ENCODE data around the gene MGAT4A. TPM values are rescaled to one million over a fixed set of nuclear protein-coding genes. Genes with fewer than 3 reads are reported as not detected.

The MGAT4A gene
- total and polyA plus RNA-seq, 2 experiments from 2014 or later = 4.1 to 5.8 TPM

- no peak overlapping the region for H3K4me3 ChIP-seq
- H3K4me1 ChIP-seq (ENCODE audit: low read depth) = no peaks in the 10 kb centered on the region
- H3K9me3 ChIP-seq (ENCODE audit: low read depth) = no peaks in the 10 kb centered on the region
- TF ChIP-seq CTCF (IDR thresholded peaks at IDR 0.05; ENCODE audit: low read depth, low read length) = no peak
- no peak overlapping the region for H3K27ac ChIP-seq
- no peaks in the 10 kb centered on the region for H3K36me3 ChIP-seq
- H3K27me3 ChIP-seq = no peaks in the 10 kb centered on the region
- DNase-seq (ENCODE audit: low read depth in 1 of 2, low spot score in 1 of 2) = peak in 1 of 2 donors; percentile 90
Measured at GRCh38 chr2:98771721-98772524, 41.0 kb upstream of the MGAT4A start.

- no peak for DNase-seq (ENCODE audit: low read depth in 1 of 2, low spot score in 1 of 2)
- H3K4me1 ChIP-seq (ENCODE audit: low read depth) = no peaks in the 10 kb centered on the region
- H3K27me3 ChIP-seq = no peaks in the 10 kb centered on the region
- H3K9me3 ChIP-seq (ENCODE audit: low read depth) = no peaks in the 10 kb centered on the region
- no peaks in the 10 kb centered on the region for H3K36me3 ChIP-seq
- no peak for TF ChIP-seq CTCF (IDR thresholded peaks at IDR 0.05; ENCODE audit: low read depth, low read length)
- no peak overlapping the region for H3K4me3 ChIP-seq
- H3K27ac ChIP-seq = no peak overlapping the region
Measured at GRCh38 chr2:98771264-98771663, 40.3 kb upstream of the MGAT4A start.

GRCh38 chr2:98769784-98770183 is 38.9 kb upstream of the MGAT4A start:
- no peak for DNase-seq (ENCODE audit: low read depth in 1 of 2, low spot score in 1 of 2)
- Histone ChIP-seq H3K9me3 (ENCODE audit: low read depth) (no peaks in the 10 kb centered on the region), H3K4me3 (no peak overlapping the region), H3K4me1 (ENCODE audit: low read depth) (no peaks in the 10 kb centered on the region), H3K27ac (no peak overlapping the region), H3K36me3 (no peaks in the 10 kb centered on the region), H3K27me3 (no peaks in the 10 kb centered on the region)
- TF ChIP-seq CTCF (IDR thresholded peaks at IDR 0.05; ENCODE audit: low read depth, low read length) = no peak

- H3K36me3 ChIP-seq = no peaks in the 10 kb centered on the region
- no peak overlapping the region for H3K4me3 ChIP-seq
Measured at GRCh38 chr2:98769114-98769476, 38.2 kb upstream of the MGAT4A start.

GRCh38 chr2:98768384-98769113 is 37.6 kb upstream of the MGAT4A start:
- Histone ChIP-seq H3K4me1 (ENCODE audit: low read depth) (no peaks in the 10 kb centered on the region), H3K27me3 (no peaks in the 10 kb centered on the region), H3K36me3 (no peaks in the 10 kb centered on the region), H3K27ac (no peak overlapping the region), H3K4me3 (no peak overlapping the region), H3K9me3 (ENCODE audit: low read depth) (no peaks in the 10 kb centered on the region)
- no peak for TF ChIP-seq CTCF (IDR thresholded peaks at IDR 0.05; ENCODE audit: low read depth, low read length)
- DNase-seq (ENCODE audit: low read depth in 1 of 2, low spot score in 1 of 2) = peak in 1 of 2 donors; percentile 47

More at GRCh38 chr2:98769114-98769476, 38.2 kb upstream of the MGAT4A start:
- H3K27me3 ChIP-seq = no peaks in the 10 kb centered on the region
- H3K9me3 ChIP-seq (ENCODE audit: low read depth) = no peaks in the 10 kb centered on the region
- no peak for DNase-seq (ENCODE audit: low read depth in 1 of 2, low spot score in 1 of 2)
- TF ChIP-seq CTCF (IDR thresholded peaks at IDR 0.05; ENCODE audit: low read depth, low read length) = no peak
- no peak overlapping the region for H3K27ac ChIP-seq
- no peaks in the 10 kb centered on the region for H3K4me1 ChIP-seq (ENCODE audit: low read depth)
